ENCODE data around the gene BCL2L15.

The BCL2L15 gene

DNA sequence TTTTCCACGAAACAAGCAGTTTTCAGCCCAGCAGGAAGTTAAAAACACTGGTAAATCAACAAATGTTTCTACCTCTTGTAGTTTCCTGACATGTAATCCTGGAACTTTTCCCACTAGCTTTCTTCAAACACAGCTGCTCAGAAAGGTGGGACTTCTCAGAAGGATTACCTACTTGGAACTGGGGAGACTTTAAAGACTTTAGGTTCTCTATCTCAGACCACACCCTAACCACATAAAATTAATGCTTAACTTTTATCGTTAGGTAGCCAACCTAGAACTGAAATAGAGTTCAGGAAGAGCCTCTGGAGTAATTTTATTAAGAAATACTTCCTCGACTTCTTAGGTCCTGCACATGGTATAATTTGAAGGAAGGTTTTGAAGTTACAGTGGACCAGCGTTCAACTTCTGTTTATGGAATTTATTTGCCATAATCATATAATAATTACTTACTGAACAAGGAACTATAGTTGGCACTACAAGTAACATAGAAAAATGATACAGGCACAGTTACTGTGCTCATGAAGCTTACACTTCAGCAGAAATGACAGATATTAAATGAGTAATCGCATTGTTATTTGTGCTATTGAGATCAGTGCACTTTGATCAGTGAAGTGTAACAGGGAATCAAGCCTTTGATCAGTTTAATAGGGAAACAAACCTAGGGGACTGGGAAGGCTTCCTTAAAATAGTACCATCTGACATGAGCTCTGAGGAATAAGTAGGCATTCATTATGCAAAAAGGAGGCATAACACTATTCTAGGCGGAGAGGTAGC, at the start of gene BCL2L15:
TSS of gene BCL2L15 (minus strand) at position 180 of the 774 bp plus-strand sequence. CDS start 206 bp downstream, outside the sequence.
- DNase-seq (ENCODE audit: low read depth, low spot score) = no peak

DNA sequence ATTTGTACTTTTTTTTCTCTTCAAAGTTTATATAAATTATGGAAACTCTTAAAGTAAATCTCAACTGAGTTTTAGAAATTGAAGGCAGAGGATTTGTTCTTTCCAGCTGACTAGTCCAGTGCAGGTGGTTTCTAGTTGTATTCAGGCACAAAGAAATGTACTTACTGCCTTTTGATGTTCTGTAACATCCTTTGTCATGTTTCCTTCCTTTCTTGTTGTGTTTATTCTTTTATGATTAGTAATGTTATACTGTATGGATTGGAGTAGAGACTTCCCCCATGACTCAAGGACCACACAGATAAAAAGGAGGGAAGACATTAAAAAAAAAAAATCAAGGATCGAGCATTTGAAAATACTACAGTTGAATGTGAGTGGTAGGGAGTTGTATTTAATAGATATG, 49.8 kb upstream of the BCL2L15 start:
- DNase-seq (ENCODE audit: low read depth, low spot score) = no peak

DNA sequence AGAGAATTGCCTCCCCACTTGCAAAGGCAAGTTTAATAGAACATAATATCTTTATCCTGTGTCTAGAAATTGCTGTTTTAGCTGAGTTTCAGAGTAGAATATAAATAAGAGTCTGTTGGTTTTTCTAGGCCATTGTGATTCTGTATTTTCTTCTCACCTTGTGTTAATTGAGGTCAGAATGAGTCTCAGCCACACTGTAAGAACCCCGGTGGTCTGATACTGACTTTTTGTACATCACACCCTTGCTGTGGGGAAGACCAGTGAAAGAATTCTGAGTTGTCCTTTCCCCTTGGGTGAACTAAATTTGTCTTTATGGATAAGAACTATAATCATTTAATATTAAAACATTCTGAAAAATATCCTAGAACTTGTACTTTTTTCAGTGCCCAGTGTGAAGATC, 48.6 kb upstream of the BCL2L15 start:
- no peak for DNase-seq (ENCODE audit: low read depth, low spot score)

DNA sequence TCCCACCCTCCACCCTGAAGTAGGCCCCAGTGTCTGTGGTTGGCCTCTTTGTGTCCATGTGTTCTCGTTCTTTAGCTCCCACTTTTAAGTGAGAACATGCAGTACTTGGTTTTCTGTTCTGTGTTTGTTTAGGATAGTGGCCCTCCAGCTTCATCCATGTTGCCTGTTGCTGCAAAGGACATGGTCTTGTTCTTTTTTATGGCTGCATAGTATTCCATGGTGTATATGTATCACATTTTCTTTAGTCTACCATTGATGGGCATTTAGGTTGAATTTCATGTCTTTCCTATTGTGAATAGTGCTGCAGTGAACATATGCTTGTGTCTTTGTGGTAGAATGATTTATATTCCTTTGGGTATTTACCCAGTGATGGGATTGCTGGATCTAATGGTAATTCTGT, 47.8 kb upstream of the BCL2L15 start:
- DNase-seq (ENCODE audit: low read depth, low spot score) = no peak

DNA sequence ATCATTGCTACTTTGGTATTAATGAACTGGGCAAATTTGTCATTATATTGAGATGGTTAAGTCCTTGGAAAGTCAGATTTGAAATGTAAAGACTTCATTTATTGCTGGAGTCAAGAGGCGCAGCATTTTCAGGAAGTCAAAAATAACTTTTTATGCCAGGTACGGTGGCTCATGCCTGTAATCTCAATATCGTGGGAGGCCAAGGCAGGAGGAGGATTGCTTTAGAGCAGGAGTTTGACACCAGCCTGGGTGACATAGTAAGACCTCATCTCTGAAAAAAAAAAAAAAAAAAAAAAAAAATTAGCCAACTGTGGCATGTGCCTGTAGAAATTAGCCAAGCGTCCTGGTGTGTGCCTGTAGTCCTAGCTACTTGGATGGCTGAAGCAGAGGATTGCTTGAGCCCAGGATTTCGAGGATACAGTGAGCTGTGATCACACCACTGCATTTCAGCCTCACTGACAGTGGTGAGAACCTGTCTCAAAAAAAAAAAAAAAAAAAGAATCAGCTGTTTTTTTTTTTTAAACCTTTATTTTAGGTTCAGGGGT, 47.2 kb upstream of the BCL2L15 start:
- DNase-seq (ENCODE audit: low read depth, low spot score) = no peak

- DNase-seq (ENCODE audit: low read depth, low spot score) = no peak
Observed at GRCh38 chr1:113934006-113934405, 46.6 kb upstream of the BCL2L15 start.

GRCh38 chr1:113931451-113931851, 44.1 kb upstream of the BCL2L15 start:
- peak; percentile 38 for DNase-seq (ENCODE audit: low read depth, low spot score)

GRCh38 chr1:113930499-113931161, 43.2 kb upstream of the BCL2L15 start:
- DNase-seq (ENCODE audit: low read depth, low spot score) = no peak

- no peak for DNase-seq (ENCODE audit: low read depth, low spot score)
Observed at GRCh38 chr1:113929750-113930498, 42.5 kb upstream of the BCL2L15 start.

GRCh38 chr1:113928941-113929749, 41.8 kb upstream of the BCL2L15 start, which contains the start of gene HIPK1:
Gene HIPK1, plus strand, starts transcription at chr1:113929324.
- peak; percentile 59 for DNase-seq (ENCODE audit: low read depth, low spot score)

GRCh38 chr1:113928187-113928930, 41.0 kb upstream of the BCL2L15 start:
- no peak for DNase-seq (ENCODE audit: low read depth, low spot score)

GRCh38 chr1:113924473-113924872, 37.1 kb upstream of the BCL2L15 start:
- no peak for DNase-seq (ENCODE audit: low read depth, low spot score)

DNA sequence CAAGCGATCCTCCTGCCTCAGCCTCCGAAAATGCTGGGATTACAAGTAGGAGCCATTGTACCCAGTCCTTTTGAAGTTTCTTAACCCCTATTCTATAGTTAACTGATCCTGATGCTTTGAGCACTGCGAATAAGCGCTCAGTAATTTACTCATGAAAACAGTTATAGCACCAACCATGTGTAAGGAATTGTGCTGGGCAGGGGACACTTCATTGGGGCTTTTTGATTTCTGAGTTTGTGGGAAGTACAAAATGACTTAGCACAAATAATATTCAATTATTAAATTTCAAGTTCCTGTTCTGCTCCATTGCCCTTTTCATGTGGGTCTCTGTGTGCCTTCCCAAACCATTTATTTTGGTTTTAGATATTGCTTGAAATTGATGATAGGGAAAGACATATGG, 35.6 kb upstream of the BCL2L15 start:
- DNase-seq (ENCODE audit: low read depth, low spot score) = no peak

DNA sequence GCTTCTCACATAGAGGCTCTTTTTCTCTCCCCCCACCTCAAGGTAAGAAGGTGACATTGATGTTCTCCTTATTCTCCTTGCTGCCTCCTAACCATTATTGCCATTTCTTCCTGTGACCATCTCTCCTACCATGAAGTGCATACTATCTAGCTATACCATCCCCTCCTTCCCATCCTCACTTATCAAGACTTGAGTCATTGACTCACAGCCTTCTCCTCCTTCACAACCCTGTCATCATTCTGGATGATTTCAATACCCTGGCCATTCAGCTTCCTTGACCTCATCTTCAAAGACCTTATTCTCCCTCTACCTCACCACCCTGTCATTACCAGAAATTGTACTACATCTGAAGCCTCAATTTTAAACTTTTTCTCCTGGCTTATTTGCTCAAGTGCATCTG, 30.9 kb upstream of the BCL2L15 start:
- DNase-seq (ENCODE audit: low read depth, low spot score) = no peak

DNA sequence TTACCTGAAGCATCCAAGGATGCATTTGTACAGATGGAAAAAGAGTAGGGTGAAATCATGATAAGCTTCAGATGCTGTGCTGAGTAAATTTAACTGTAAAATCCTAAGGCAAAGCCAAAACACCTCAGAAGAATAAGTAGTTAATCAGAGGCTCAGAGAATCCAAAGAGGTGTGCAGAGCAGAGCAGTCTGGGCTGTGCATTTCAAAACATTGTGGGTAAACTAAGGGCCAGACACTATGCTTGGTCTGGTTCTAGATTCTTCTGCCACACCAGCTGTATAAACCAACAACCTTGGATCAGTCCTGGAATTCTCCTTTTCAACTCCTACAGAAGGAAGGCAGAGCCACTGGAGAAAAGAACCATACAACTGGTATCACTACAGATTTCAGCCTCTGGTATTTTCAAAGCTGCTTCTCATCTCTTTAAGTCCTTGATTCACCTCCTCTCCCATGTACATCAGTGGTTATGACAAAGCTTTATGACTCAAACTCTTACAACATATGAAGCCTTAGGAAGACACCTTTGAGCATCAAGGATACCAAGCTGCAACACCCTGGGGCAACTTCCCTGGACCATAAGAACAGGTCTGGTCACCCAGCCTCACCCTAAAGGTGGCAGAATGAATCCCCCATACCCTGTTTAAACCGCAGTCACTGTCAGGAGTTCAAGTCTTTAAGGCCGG, 30.2 kb upstream of the BCL2L15 start:
- DNase-seq (ENCODE audit: low read depth, low spot score) = no peak

GRCh38 chr1:113916974-113917373, 29.6 kb upstream of the BCL2L15 start:
- no peak for DNase-seq (ENCODE audit: low read depth, low spot score)

GRCh38 chr1:113913887-113914664, 26.7 kb upstream of the BCL2L15 start:
- DNase-seq (ENCODE audit: low read depth, low spot score) = no peak

DNA sequence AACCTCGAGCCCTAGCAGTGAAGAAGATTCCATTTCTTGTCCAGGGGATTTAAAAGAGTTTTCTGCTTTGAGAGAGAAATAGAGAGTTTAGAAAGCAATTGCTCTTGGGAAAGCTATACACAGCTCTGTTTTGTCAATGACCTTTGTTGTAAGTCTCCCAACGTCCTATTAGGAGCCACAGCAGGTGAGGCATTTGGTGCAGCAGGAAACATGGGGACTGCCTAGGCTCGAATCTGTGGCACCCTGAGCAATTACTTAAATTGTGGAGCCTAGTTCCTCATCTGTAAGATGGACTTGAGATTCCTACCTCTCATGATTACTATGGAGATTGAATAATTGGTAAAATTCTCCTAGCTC, 25.9 kb upstream of the BCL2L15 start:
- DNase-seq (ENCODE audit: low read depth, low spot score) = no peak

DNA sequence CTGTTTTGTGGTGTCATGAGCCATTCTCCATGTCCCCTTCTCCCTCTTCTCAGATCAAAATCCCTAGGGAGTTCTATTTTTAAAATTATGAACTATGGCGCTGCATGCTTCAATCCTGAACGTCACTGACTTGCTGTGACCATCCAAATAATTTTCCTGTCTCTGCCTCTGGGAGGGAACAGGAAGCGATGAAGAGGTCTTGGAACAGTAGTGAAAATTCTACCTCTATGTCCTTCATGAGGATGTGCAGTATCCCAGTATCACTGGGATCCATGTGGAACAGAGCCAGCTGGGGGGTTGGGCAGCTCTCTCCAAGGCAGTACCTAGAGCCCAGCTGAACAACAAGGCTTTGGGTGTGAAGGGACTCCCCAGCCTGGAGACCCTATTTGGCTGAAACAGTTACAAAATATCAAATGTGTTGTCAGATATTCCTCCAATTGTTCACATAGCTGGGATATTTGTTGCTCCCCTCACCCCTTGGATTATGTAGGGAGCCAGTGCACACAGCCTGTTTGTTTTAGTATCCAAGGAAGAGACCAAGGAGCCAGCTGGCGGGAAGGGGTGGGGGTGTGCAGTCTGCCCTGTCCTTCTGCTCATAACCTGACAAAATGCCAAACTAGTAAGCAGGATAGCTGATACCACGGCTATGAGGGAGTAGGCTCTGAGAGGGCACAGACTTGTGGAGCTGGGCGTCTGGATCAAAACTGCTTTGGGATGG, 25.4 kb upstream of the BCL2L15 start:
- DNase-seq (ENCODE audit: low read depth, low spot score) = no peak
